ENCODE data around the gene FBXO42.

DNA sequence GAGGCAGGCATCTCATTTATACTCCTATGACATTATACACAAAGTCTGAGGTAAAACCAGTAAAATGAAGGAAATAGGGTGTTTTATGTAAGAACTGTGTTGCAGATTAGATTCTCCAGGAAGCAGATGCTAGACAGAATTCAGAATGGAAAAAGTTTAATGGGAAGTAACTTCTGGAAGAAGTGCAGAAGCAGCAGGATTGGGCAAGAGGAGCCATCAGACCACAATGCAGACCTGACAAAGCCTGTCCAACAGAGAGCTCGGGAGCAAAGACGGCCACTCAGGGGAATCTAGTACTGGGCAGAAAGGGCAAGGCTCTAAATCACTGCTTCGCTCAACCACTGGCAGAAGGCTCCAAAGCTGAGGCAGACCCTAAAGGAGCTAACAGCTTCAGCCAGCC lies 33.7 kb downstream of the FBXO42 start:
- TF ChIP-seq POLR2AphosphoS5 (IDR thresholded peaks at IDR 0.05; ENCODE audit: low read depth, low read length) = no peak
- no peak for TF ChIP-seq POLR2A (IDR thresholded peaks at IDR 0.05; ENCODE audit: control extremely low read depth in 1 of 2, low read depth in 2 of 2, low read length in 2 of 2)
- TF ChIP-seq, protein P1, sequence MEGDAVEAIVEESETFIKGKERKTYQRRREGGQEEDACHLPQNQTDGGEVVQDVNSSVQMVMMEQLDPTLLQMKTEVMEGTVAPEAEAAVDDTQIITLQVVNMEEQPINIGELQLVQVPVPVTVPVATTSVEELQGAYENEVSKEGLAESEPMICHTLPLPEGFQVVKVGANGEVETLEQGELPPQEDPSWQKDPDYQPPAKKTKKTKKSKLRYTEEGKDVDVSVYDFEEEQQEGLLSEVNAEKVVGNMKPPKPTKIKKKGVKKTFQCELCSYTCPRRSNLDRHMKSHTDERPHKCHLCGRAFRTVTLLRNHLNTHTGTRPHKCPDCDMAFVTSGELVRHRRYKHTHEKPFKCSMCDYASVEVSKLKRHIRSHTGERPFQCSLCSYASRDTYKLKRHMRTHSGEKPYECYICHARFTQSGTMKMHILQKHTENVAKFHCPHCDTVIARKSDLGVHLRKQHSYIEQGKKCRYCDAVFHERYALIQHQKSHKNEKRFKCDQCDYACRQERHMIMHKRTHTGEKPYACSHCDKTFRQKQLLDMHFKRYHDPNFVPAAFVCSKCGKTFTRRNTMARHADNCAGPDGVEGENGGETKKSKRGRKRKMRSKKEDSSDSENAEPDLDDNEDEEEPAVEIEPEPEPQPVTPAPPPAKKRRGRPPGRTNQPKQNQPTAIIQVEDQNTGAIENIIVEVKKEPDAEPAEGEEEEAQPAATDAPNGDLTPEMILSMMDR (IDR thresholded peaks at IDR 0.05; ENCODE audit: control extremely low read depth in 1 of 3, insufficient read depth in 1 of 3, low read depth in 1 of 3, low read length in 3 of 3) = no peak
- no peak for TF ChIP-seq TAF1 (IDR thresholded peaks at IDR 0.05; ENCODE audit: low read depth, low read length)
- no peak for TF ChIP-seq KDM1A (IDR thresholded peaks at IDR 0.05; ENCODE audit: borderline replicate concordance, low read length)
- no peak for TF ChIP-seq ZNF274 (IDR thresholded peaks at IDR 0.05; ENCODE audit: borderline replicate concordance, extremely low read depth, low read length)
- TF ChIP-seq MAFK (IDR thresholded peaks at IDR 0.05; ENCODE audit: low read depth, low read length) = no peak
- no peak for TF ChIP-seq CBX5 (IDR thresholded peaks at IDR 0.05; ENCODE audit: low read depth, low read length)
- TF ChIP-seq, protein P2, sequence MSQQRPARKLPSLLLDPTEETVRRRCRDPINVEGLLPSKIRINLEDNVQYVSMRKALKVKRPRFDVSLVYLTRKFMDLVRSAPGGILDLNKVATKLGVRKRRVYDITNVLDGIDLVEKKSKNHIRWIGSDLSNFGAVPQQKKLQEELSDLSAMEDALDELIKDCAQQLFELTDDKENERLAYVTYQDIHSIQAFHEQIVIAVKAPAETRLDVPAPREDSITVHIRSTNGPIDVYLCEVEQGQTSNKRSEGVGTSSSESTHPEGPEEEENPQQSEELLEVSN (IDR thresholded peaks at IDR 0.05) = no peak
